C4-2B (cell line): ENCODE results near the gene FUT7.

Source experiments
- ZFX ChIP-seq: fragments of 450-650 bp; IDR thresholded peaks from 2 replicates; pipeline ENCODE4 v1.6.1; 2017
- TF ChIP-seq, protein P1 (sequence below): fragments of 450-650 bp; conservative IDR thresholded peaks from 2 replicates; pipeline ENCODE4 v1.5.1; 2017; ENCODE audit warnings: mild to moderate bottlenecking

DNA sequence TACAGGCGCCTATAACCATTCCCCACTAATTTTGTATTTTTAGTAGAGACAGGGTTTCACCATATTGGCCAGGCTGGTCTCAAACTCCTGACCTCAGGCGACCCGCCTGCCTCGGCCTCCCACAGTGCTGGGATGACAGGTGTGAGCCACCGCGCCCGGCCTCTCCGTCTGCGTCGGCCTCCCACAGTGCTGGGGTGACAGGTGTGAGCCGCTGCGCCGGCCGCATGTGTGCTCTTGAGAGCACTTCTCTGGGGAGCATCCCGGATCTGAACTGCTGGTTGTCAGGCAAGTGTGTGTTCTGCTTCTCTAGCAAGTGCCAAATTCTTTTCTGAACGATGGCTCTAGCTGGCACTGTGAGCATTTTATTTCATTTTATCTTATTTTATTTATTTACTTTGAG lies 25.7 kb upstream of the FUT7 start:
- TF ChIP-seq, protein P1, sequence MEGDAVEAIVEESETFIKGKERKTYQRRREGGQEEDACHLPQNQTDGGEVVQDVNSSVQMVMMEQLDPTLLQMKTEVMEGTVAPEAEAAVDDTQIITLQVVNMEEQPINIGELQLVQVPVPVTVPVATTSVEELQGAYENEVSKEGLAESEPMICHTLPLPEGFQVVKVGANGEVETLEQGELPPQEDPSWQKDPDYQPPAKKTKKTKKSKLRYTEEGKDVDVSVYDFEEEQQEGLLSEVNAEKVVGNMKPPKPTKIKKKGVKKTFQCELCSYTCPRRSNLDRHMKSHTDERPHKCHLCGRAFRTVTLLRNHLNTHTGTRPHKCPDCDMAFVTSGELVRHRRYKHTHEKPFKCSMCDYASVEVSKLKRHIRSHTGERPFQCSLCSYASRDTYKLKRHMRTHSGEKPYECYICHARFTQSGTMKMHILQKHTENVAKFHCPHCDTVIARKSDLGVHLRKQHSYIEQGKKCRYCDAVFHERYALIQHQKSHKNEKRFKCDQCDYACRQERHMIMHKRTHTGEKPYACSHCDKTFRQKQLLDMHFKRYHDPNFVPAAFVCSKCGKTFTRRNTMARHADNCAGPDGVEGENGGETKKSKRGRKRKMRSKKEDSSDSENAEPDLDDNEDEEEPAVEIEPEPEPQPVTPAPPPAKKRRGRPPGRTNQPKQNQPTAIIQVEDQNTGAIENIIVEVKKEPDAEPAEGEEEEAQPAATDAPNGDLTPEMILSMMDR = no peak
- no peak for TF ChIP-seq ZFX
